Choroid plexus epithelial cell (primary cell): ENCODE results near the gene PADI6.
A peak's percentile ranks its signal among the peaks of the same experiment; 100 is the strongest.
"Not testable (repeated sequence)": the region's sequence is repeated elsewhere in the genome, so short reads cannot be mapped to it uniquely, and the experiment has no call there.

Experiments
- DNase-seq: peaks from one replicate; pipeline ENCODE4 v3.0.0-alpha.2; 2010; ENCODE audit warnings: low read depth
- H3K4me3 ChIP-seq: 2 replicates; pipeline ENCODE4 v1.5.1; 2011; ENCODE audit warnings: low read depth, mild to moderate bottlenecking, control low read depth, low read length, moderate library complexity
- CTCF ChIP-seq: conservative IDR thresholded peaks from 2 replicates; pipeline ENCODE4 v1.5.1; 2011; ENCODE audit warnings: low read depth, mild to moderate bottlenecking, control low read depth, inconsistent platforms, low read length, moderate library complexity

PADI6 gene

GRCh38 chr1:17403081-17403480 lies 31.1 kb downstream of the PADI6 start:
- peak; percentile 5 for DNase-seq
- H3K4me3 ChIP-seq, result no peak overlapping the region
- TF ChIP-seq CTCF, result no peak

- DNase-seq, result no peak
- H3K4me3 ChIP-seq, result no peak overlapping the region
- no peak for TF ChIP-seq CTCF
Measured at GRCh38 chr1:17404034-17404684, 32.2 kb downstream of the PADI6 start.

GRCh38 chr1:17404820-17405219 lies 32.8 kb downstream of the PADI6 start:
- DNase-seq, result no peak
- no peak overlapping the region for H3K4me3 ChIP-seq
- TF ChIP-seq CTCF, result no peak

DNA sequence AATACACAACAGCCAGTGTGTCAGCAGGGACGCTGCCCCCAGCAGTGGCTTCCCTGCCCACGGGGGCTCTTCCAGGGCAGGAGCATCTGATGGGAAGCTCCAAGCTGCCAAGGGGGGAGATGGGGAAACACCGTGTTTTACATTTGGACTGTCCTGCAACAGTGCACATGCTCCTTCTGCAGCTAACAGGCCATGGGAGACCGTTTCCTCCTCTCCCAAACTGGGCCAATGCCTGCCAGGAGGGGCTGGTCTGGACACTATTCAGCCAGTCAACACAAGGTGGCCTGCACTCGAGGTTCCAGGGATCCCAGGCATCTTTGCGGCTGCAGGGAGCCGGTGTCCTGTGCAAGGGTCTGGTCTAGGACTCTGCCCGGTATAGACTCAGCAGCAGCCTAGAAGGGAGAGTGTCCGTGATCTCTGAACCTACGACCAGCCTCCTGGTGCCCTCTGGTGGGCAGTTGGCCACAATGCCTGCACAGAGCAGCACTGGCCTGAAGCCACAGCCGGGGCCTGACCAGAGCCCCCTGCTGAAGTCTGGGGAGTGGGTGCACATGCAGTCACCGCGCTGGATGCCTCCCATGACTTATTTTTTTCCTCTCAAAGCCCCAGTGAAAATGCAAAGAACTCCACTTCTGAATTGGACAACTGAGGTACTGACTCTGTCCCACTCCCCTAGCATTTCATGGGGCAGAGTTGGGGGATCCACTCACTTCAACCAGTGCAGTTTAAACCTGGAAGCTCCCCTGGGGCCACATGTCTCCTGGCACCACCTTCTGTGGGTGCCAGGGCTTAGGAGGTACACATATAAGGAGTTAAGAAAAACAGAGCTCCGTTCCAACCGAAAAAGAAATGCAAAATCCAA lies 34.1 kb downstream of the PADI6 start:
- H3K4me3 ChIP-seq, result no peak overlapping the region
- TF ChIP-seq CTCF, result peak; percentile 81
- peak; percentile 70 for DNase-seq

DNA sequence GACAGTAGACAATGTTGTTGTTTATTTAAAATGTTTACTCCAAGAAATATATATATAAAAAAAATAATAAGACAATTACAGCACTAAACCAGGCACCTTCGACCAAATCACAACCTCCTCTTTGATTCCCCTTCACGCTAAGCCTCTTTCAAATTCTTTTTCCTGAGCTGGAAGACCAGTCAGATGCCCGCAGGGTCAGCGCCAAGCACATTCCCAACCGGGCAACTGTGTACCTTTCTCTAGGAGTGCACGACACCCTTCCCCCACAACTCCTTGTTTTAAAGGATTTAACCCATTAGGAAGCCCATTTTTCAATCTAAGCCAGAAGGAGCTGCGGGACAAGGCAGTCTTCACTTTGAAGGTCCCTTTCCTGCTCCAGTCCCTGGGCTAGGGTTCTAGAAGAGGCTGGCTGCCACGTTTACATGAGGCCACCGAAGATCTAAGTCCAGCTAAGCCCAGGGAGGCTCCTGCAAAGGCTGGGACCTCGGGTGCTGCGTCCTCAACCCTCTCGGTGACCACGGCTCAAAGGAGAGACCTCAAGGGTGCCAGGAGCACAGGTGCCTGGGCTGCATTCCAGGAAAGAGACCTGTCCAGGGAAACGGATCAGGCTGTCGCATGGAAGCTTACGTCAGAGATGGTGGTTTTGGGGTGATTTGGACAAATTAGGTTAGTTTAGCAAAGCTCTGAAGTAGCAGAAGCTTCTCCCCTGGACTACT lies 34.9 kb downstream of the PADI6 start:
- not testable (repeated sequence) for DNase-seq, H3K4me3 ChIP-seq

- peak; percentile 20 for DNase-seq
- H3K4me3 ChIP-seq, result not testable (repeated sequence)
Measured at GRCh38 chr1:17407786-17408514, 36.0 kb downstream of the PADI6 start.

- no peak for TF ChIP-seq CTCF
- no peak for DNase-seq
- no peak overlapping the region for H3K4me3 ChIP-seq
Measured at GRCh38 chr1:17409391-17409811, 37.4 kb downstream of the PADI6 start.
